Coronary artery (tissue), 2 donors: Measurements from ENCODE around the gene PSTPIP1.

ENCODE experiments used
- DNase-seq: peaks from one replicate; pipeline ENCODE4 v3.0.0-alpha.2; 2017; ENCODE audit warnings: low spot score
- H3K27ac ChIP-seq, 2 donors: fragments of 200-600 bp; sonication (generic); one replicate each; pipeline ENCODE4 v1.5.1; 2016 to 2019
- H3K4me3 ChIP-seq: fragments of 200-600 bp; sonication (generic); 2 replicates; pipeline ENCODE4 v1.5.1; 2016; ENCODE audit warnings: mild to moderate bottlenecking, moderate library complexity
- CTCF ChIP-seq: fragments of 200-600 bp; sonication (generic); IDR thresholded peaks from one replicate; pipeline ENCODE4 v1.5.1; 2019; ENCODE audit warnings: antibody characterized with exemption

The PSTPIP1 gene

GRCh38 chr15:77009646-77010311 is 14.9 kb downstream of the PSTPIP1 start:
- TF ChIP-seq CTCF = no peak
- no peak overlapping the region for H3K4me3 ChIP-seq
- no peak for DNase-seq
- no peak overlapping the region for H3K27ac ChIP-seq

- DNase-seq = no peak
- no peak for TF ChIP-seq CTCF
- Histone ChIP-seq H3K27ac (no peak overlapping the region), H3K4me3 (no peak overlapping the region)
These were observed 15.4 kb downstream of the PSTPIP1 start for GRCh38 chr15:77010312-77010686.

DNA sequence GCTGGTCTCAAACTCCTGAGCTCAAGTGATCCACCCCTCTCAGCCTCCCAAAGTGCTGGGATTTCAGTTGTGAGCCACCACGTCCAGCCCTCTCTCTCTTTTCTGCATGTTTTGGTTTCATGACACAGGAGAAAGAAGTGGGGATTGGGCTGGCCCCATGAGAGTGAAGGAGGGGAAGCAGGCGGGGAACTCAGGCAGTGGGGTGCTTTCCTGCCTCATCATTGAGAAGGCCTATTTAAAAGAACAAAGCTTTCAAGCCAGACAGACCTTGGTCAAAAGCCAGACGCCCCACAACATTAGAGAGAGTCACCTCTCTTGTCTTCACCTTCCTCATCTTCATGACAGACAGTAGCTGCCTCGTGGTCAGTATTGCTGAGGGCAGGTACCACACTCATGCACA is 15.9 kb downstream of the PSTPIP1 start:
- TF ChIP-seq CTCF = no peak
- Histone ChIP-seq H3K4me3 (no peak overlapping the region), H3K27ac (no peak overlapping the region)
- no peak for DNase-seq

DNA sequence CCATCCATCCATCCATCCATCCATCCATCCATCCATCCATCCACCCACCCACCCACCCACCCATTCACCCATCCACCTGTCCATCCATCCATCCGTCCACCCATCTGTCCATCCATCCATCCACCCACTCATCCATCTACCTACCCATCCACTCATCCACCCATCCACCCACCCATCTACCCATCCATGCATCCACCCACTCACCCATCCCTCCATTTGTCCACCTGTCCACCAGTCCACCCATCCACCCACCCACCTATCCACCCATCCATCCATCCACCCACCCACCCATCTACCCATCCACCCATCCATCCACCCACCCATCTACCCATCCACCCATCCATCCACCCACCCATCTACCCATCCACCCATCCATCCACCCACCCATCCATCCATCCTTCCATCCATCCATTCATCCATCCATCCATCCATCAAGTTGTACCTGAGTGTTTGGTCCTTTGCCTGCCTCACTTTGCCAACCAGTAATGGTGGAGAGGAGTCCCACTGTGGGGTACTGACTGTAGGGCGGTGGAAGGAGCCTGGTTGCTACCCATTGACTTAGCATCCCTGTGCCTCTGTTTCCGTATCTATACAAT is 17.3 kb downstream of the PSTPIP1 start:
- Histone ChIP-seq H3K27ac (no peak overlapping the region), H3K4me3 (no peak overlapping the region)
- no peak for TF ChIP-seq CTCF
- no peak for DNase-seq

DNA sequence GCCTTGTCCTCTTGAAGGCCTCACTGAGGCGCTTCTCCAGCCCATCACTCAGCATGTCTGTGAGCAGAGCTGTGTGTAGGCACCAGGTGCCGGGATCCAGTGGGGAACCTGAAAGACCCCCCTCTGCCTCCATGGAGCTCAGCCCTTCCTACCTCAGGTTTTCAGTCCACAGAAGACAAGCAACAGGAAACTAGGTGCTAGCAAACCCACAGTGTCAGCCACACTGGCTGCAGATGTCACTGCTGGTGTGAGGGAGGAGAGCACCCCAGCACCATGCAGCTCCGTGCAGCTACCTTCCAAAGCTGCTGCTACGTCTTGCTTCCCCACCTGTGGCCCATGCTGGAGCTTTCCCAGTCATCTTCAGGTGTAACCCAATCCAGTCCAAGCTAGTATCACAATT is 17.9 kb downstream of the PSTPIP1 start:
- Histone ChIP-seq H3K4me3 (no peak overlapping the region), H3K27ac (no peak overlapping the region)
- no peak for TF ChIP-seq CTCF
- DNase-seq = no peak

- Histone ChIP-seq H3K27ac (no peak overlapping the region), H3K4me3 (no peak overlapping the region)
- no peak for DNase-seq
These were observed 18.8 kb downstream of the PSTPIP1 start for GRCh38 chr15:77013776-77014131.

More at GRCh38 chr15:77013776-77014131, 18.8 kb downstream of the PSTPIP1 start:
- TF ChIP-seq CTCF = no peak
